DMS79 treated with DMSO at 0.1 percent for 48 hours (cell line): ENCODE measurements around the gene CABP2.
A peak's percentile ranks its signal among the peaks of the same experiment; 100 is the strongest.
"Not testable (repeated sequence)": the region's sequence is repeated elsewhere in the genome, so short reads cannot be mapped to it uniquely, and the experiment has no call there.

Experiments used
- DNase-seq: peaks from one replicate; lab custom pipeline; 2025; lab: John Stamatoyannopoulos, UW

CABP2 gene

DNA sequence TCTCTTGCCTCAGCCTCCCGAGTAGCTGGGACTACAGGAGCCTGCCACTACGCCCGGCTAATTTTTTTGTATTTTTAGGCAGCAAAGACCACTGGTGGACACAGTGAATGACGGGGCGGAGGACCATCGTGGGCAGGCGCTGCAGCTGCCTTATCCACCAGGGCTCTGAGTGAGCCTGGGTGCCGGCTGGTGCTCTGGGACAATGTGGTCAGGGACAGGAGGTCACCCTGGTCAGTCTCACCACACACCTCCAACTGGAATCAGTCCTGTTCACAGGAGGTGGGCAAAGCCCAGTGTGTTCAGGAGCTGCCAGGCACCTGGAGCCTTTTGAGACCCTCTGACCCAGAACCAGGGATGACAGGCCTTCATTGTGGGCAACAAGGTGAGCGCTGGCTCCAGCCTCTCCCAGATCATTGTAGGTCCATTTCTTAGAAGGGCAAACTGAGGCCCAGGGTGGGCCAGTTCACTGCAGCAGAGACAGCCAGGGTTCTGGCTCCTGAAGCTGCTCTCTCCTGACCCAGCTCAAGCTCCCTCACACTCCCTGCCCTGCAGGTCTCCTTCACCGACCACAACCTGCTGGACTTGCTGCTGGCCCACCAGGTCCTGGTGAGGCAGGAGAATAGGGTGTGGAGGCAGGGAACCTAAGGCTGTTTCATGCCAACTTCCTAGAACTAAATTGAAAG is 15.7 kb upstream of the CABP2 start:
- no peak for DNase-seq

DNA sequence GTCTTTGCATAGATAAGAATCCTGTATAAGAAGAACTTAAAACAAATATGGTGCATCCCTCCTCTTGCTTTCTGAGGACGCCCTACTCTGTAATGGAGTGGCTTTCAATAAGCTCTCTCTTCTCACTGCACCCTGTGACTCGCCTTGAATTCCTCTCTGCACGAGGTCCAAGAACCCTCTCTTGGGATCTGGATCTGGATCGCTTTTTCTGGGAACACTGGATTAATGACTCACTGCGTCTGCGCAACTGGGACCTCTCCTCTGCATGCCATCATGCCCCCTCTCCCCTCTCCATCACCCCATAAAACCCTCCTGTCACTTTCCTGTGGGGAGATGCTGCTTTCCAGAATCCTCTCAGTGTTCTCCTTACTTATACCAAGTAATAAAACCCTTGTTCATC is 15.1 kb upstream of the CABP2 start:
- DNase-seq: no peak

DNA sequence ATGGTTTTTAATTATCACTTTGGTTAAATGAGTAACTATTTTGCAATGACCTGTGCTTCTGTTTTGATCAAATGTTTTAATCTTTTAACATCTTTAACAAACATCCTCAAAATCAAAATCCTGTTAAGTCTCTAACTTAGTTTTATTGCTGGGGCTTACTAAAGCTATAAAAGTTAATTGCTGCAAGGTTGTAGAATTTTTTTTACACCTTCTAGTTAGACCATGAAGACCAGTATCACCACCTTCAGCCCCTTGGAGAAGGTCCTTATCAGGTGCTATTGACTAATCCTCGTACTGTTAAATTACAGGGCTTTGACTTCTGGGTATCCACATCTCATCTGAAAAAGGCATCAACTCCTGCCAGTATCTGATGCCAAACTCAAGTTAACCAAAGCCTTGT is 12.3 kb upstream of the CABP2 start:
- DNase-seq: no peak

DNA sequence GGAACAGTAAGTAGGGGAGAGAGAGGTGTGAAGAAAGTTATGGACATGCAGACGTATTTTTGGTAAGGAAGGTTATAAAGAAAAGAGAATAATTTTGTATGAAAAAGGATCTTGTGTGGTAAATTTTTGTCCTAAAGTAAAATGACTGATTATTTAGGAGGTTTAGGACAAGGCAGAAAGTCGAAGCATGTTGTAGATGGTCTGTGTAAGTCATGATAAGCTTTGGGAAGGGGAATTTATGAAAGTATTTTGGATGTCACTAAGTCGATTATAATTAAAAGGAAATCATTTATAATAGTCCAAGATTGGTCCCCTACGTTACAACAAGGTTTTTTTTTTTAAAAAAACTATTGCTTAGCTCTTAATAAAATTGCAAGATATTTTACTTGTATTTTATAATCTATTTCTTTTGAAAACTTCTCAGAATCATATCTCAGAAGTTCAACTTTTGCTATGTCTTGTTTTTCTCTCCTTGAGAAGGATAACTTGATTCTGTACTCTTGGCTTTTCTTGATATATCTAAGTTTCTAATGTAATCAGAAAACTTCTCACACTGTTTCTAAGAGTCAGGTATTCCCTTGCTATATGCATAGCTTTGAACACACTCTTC is 10.9 kb upstream of the CABP2 start:
- DNase-seq: no peak

DNA sequence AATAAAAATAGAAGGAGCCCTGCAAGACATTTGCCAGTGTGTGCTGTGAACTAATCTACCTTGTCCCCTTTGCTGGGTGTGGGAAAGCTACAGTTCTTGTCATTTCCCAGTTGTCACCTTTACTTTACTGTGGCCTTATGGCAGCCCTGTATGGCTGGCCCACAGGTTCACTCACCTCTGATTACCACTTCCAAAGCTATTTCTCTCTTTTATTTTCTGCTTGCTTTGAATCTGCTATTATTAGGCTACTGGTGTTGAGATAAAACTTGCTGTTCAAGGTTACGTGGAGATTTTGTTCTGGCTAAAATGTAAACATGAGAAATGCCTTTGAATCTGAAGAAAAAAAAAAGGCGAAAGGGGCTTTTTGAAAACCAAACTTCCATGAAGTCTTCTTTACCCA is 9.6 kb upstream of the CABP2 start:
- no peak for DNase-seq

DNA sequence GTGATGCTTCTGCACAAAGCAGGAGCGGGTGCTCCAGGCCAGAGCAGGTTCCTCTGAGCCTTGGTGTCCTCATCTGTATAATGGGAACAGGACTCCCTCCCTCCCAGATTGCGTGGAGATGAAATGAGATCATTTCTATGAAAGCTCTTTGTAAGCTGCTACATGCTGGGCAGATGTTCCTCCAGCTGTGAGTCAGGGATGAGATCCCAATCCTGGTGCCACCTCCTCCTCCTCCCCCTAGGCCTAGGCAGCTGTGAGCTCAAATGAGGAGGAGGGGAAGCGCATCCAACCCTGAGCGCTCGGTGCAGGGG is 7.0 kb upstream of the CABP2 start:
- no peak for DNase-seq

DNA sequence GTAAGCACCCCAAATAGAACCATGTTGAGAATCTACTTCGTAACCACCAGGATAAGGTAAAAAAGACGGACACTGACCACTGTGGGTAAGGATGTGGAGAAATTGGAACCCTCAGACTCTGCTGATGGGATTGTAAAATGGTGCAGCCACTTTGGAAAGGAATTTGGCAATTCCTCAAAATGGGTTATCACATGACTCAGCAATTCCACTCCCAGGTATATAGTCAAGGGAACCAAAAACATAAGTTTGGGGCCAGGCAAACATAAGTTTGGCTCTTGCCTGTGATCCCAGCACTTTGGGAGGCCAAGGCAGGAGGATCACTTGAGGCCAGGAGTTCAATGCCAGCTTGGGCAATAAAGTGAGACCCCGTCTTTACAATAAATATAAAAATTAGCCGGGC is 5.1 kb upstream of the CABP2 start:
- no peak for DNase-seq

DNA sequence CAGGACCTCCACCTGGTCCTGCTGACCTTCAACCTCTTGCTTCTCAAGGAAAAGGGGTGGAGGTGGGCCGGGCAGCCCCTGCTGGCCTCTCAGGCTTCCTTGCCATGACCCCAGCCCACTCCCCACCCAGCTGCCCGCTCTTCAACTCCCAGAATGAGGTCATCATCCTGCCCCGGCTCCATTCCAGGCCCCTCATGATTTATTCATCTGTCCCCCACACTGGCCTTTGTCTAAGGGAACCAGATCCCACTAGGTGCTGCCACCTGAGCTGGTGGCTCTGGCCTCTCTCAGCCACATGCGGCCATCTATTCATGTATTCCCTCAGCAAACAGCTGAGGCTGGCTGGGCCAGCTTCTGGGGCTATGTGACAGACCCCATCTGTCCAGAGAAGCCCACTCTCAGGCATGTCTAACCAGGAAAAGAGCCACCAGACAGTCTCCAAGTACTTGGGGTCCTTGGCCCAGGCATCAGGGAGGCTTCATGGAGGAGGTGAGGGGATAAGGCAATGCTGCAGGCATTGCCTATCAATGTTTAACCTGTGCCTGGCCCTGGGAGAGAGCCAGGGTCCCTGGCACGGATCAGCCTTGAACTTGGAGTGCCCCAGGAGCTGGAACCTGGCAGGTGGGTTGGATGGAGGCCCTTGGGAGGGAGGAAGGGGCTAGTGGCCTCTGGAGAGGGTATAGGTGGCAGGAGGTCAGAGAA is 2.2 kb upstream of the CABP2 start:
- no peak for DNase-seq

DNA sequence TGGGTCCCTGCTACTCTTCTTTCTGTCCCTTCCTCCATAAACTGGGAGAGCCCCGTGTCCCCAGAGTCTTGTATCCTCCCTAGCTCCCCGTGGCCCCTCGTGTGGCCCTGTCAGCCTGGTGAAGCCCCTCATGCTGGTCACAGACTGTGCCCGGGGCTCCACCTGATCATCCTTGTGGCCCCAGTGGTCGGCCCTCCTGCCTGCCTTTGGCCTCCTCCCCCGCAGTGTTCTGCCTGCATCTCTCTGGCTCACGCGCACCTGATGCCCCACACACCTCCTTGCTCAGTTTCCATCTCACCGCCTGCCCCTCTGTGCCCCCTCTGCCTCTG is 1.2 kb upstream of the CABP2 start:
- DNase-seq: no peak

DNA sequence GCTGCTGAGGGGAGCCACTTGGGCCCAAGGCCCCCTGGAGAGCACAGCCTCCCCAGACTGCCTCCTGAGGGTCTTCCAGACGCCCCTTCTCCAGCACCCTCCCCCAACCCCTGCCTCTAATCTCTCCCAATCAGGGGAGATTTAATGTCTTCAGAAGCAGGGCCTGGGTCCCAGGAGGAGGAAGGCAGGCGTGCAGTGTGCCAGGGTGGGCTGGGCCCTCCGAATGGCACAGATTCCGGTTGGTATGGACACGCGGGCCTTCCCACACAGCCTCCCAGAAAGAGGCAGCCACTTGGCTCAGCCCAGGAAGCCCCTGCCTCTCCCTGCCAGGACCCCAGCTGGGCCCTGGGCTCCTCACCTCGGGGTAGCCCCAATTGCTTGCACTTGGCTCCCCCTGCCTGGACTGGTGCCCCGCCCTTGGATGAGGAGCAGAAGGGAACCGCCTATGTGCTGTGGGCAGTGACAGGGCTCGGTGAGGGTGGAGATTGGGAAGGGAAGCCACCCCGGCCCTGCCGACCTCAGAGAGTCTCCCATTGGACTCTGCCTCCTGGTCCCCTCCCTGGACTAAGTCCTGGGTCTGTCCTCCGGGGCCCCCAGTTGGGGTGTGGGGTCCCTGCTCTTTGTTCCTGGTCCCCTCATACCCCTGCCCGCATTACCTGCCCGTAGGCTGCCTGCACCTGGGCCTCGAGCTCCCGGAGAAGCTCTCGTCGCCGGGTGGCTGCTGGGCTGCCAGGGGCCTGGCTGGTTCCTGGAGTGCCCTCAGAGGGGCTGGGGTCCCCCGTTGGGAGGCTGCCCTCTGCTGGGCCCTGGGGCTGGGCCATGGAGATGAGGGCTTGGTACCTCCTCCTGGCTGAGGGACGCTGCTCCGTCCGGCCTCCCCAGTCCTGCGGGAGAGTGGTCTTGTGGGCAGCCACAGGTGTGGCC is 572 bp upstream of the CABP2 start:
- no peak for DNase-seq

DNA sequence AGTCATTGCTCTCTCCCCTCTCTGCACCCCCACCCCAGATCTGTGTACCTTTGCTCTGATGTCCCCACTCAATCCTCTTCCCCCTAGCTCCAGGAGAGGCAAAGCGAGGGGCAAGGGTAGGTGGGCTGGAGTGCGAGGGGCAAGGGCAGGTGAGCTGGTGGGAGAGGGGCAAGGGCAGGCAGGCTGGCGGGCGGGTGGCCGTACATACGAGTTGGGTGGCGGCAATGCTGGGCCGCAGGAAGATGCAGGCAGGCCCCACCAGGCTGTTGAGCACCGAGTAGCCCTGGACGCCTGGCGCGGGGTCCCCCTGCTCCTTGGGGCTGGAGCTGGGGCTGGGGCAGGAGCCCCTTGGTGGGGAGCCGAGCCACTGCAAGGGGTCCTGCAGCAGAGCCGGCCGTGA is 908 bp downstream of the CABP2 start:
- no peak for DNase-seq

DNA sequence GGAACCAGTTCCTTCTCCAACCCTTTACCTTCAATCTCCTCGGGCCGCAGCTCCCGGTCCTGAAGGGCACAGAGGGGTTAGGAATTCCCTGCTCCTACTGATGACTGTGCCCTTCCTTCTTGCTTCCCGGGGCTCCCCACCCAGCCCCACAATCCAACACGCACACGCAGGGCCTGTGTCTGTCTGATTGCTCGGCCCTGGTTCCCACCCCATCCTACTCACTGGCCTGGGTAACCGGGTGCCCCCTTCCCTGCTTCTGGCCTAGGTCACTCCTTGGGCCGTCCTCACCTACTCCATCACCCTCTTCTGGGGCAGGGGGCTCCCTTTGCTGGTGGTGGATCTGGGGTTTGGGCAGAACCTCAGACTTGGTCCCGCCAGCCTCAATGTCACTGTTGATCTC is 1.3 kb downstream of the CABP2 start:
- DNase-seq: no peak

DNA sequence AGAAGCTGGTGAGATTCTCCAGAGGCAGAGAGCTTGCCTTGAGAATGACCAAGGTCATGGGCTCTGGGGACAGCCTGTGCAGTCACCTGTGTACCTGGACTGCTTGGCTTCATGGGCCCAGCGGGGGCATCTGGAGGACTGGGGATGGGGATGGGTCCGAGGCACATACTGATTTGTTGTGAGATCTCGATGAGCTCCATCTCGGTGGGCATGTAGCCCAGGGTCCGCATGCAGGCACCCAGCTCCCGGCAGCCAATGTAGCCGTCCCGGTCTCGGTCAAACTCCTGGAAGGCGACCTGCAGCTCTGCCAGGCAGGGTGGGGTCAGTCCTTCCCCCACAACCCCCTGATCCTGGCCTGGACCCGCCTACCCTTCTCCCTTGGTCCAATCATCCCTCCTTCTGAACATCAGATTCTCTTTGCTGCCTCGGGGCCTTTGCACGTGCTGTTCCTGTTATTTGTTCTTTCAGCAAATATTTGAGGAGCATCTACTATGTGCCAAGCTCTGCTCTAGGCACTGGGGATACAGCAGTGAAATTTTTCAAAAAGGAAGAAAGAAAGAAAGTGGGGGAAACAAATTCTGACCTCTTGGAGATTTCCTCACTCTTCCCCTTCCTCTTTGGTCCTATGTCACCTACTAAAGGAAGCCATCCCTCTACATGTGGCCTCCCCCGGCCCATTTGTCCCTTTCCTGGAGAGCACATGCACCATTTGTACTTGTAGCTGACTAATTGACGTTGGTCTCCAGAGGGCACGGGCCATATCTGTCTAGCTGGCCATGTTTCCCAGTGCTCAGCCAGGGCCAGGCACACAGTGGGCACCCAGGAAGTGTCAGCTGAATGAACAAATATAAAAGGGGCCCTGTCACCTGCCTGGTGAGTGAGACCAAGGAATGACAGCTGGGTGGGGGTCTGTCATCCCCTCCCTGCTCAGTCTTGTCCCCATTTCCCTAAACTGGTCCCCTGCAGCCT is 2.1 kb downstream of the CABP2 start:
- DNase-seq: no peak

DNA sequence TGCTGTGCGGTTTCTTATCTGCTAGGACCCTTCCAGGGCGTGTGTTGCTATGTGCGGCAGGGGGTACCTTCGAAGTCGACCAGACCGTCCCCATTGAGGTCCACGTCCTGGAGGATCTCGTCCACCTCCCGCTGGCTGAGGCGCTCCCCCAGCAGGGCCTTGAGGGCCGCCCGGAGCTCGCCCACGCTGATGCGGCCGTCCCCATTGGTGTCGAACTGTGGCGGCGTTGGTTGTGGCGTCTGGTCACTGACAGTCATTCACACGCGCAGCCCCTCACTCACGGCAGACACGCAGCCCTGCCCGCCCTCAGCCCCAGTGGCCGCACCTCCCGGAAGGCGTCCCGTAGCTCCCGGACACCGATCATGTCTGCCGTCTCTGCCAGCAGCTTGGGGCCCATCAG is 3.5 kb downstream of the CABP2 start:
- no peak for DNase-seq

DNA sequence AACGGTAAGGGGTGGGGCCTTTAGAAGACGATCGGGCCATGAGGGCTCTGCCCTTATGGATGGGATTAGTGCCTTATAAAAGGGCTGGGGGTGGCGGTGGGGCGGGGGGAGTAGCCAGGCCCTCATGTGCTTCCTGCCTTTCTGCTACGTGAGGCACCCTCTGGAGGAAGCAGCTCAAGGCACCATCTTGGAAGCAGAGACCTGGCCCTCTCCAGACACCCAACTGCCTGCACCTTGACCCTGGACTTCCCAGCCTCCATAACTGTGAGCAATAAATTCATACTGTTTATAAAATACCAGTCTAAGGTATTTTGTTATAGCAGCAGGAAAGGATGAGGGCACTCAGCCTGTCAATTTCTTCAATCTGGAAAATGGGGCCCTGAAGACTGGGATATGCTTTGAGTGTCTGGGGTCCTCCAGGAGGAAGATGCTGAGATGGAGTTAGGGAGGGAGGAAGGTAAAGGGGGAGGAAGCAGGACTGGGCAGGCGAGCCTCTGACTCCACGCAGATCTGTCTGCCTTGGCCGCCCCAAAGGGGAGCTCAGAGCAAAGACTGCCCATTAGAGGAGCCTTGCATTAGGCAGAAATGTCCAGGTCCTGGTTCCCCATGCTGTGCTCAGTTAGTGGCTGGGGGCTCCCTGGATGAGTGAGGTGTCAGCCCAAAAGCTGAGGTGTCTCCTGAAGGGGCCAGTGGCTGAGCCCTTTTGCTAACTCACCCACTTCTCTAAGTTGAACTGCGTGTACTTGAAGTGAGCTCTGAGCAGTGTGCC is 5.3 kb downstream of the CABP2 start:
- no peak for DNase-seq

DNA sequence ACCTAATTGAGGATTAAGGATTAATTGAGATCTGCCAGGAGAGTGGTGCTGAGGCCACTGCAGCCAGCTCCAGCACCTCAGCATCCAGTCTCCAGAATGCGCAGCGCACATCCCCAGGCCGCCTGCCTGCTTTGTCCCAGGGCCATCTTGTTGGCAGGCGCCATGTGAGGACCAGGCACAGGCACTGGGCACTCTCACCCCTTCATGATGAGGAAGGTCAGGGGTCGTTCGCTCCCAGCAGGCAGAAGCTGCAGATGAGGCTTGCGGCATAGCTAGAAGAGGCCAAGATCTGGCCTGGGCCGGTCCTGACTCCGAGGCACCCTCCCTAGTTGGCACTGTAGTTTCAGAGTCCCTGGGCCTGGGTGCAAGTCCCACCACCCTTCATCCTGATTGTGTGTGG is 6.4 kb downstream of the CABP2 start:
- no peak for DNase-seq

DNA sequence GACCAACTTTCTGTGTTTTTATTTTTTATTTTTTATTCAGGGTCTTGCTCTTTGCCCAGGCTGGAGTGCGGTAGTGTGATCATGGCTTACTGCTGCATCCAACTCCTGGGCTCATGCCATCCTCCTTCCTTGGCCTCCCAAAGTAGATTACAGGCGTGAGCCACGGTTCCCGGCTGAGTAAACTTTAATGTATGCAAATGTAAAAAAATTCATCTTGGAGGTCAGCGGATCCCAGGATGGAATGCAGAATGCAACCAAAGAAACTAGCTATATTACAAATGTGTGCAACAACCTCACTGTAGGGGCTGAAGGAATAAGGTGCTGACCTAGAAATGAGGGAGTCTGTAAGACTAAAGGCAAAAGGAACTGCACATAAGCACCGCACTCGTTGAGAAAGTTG is 9.1 kb downstream of the CABP2 start:
- DNase-seq: no peak

DNA sequence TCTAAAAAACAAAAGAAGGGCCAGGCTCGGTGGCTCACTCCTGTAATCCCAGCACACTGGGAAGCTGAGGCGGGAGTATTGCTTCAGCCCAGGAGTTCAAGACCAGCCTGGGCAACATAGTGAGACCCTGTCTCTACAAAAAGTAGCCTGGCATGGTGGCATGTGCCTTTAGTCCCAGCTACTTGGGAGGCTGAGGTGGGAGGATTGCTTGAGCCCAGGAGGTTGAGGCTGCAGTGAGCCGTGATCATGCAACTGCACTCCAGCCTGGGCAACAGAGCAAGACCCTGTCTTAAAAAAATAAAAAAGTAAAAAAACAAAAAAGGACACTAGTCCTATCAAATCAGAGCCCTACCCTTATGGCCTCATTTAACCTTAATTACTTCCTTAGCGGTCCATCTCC is 11.7 kb downstream of the CABP2 start:
- DNase-seq: not testable (repeated sequence)

DNA sequence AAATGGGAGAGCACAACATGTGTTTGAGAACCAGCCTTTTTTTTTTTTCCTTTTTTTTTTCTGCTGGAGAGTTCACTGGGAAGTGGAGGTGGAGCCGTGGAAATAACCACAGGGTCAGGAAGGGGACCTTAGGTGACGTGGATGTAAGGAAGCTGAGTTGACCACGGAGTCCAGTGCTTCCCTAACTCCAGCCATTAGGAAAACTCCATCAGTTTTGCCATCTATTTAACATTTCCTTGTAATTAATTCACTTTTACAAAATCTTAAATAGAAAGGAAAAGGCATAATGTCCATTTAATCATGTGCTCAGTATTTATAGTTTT is 13.3 kb downstream of the CABP2 start:
- DNase-seq: no peak

DNA sequence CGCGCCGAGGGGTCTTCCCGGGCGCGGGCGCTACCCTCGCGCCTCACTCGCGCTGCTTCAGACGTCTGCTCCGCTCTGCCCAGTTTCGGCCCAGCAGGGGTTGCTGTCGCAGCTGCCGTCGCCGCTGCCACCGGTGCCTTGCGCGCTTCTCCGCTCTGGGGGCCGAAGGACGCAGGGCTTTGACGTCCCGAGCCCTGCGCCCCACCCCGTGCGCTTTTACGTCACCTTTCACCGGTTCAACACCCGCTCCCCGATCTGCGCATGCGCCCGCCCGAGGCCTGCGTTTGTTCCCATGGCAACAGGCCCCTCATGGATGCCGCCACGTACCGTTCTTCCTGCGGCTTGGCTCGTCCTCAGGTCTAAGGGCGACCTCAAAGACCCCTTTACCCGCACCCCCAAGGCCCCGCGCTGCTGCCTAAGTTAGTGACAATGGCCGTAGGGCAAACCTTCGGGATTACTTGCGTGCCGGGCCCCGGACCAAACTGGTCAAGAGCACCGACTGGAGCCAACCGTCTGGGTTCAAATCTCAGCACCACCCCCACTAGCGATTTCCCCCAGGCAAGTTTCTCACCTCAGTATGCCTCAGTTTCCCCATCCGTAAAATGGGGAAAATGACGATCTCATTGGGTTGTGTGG is 14.6 kb downstream of the CABP2 start:
- DNase-seq: peak; percentile 95
